GM12873 (cell line): ENCODE data around the gene MBNL2.

ENCODE experiments used
- TF ChIP-seq, protein P1 (sequence below): IDR thresholded peaks from 2 replicates; pipeline ENCODE4 v1.5.1; 2012; ENCODE audit warnings: low read depth, mild to moderate bottlenecking, moderate library complexity, low read length, control low read depth; ENCODE audit not compliant: insufficient read depth; ENCODE audit errors: missing control alignments

MBNL2 gene

DNA sequence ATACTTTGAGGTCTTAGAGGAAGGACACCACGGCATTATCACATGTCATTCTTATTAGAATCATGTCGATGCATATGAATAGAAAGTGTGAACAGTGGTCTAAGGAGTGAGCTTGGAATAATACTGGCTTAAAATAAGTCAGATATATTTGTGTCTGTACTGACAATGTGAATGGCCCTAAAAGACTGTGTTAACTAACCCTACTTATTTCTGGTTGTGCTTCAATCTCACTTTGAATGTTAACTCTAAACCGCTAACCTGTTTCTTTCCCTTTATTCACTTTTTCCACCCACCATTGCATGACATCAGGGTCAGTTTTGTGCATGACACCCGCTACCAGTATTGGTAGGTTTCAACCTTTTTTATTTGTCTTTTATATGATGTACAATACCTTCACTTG lies 142.7 kb downstream of the MBNL2 start:
- TF ChIP-seq, protein P1, sequence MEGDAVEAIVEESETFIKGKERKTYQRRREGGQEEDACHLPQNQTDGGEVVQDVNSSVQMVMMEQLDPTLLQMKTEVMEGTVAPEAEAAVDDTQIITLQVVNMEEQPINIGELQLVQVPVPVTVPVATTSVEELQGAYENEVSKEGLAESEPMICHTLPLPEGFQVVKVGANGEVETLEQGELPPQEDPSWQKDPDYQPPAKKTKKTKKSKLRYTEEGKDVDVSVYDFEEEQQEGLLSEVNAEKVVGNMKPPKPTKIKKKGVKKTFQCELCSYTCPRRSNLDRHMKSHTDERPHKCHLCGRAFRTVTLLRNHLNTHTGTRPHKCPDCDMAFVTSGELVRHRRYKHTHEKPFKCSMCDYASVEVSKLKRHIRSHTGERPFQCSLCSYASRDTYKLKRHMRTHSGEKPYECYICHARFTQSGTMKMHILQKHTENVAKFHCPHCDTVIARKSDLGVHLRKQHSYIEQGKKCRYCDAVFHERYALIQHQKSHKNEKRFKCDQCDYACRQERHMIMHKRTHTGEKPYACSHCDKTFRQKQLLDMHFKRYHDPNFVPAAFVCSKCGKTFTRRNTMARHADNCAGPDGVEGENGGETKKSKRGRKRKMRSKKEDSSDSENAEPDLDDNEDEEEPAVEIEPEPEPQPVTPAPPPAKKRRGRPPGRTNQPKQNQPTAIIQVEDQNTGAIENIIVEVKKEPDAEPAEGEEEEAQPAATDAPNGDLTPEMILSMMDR = no peak

DNA sequence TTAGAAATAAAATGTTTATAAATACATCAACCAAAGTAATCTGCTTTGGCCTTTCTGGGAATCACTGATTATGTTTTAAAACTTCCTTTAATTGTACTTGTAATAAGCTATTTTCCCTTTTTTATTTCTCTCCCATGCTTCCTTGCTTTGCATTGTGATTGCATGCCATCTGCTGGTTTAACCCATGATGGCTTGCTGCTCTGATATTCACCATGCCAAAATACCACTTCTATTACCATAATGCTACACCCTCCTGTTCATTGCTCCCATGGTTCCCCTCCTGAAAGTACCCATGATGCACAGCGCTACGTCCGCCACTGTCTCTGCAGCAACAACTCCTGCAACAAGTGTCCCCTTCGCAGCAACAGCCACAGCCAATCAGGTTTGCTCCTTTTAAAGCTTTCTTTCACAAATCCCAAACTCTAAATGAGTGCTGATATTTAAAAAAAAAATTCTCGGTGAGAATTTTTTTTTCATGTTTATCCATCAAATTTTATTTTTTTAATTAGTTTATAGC lies 144.1 kb downstream of the MBNL2 start:
- TF ChIP-seq, protein P1 = no peak

DNA sequence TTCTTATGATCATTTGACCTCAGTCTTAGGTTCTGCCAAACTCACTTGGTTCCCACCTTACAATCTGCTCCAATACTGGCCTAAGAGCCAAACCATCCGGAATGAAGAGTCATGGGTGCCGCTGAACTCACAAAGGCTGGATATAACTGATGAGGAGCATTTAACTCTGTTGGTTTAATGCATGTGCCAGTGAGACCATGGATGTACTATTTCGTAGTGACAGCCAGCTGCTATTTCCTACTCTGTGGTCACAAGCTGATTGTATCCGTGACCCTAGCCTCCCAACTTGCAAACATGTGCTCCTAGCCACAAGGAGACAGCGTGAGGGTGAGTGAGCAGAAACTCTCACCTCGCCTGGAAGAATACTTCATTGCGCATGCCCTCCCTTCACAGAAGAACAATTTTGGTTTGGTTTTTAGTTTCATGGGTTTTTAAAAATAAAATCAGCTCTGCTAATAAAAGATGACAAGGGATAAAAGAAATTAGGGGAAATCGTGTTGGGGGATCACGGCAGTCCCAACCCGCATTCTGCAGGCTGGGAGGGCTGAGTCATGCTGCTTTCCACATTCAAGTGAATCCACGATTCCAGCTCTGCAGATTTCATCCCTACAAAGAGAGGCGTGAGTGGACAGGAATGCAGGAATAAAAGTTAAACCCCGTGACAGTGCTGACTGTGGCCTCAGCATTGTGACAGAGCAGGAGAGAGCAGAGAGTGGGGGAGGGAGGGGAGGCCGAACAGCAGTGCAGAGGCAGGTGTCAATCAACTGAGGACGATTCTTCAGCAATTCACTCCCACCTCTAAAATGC lies 145.1 kb downstream of the MBNL2 start:
- TF ChIP-seq, protein P1 = no peak

DNA sequence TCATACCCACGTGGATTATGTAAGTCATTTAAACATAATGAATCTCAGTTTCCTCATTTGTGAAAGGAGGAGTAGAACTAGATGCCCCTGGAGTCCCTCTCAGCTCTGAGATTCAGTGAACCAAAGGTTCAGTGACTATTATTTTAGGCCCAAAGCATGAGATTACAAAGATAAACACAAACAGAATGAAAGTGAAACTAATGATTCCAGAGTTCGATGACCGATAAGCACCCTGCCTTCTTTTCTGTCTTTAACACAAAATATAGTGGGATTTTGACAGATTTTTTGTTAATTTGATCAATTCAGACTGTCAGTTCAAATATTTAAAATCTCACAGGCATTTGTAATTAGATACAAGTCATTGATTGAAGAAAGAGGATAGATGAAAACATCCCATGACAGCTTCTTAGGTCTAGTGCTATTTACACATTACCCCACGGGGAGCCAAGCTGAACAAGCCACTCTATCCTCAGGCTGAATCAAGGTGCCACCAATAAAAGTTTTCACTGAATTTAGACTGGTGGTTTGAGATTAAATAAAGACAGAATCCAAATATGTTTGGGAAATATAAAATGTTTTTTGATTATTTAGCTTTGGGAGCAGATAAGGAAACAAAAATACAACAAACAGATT lies 147.2 kb downstream of the MBNL2 start:
- TF ChIP-seq, protein P1 = no peak

DNA sequence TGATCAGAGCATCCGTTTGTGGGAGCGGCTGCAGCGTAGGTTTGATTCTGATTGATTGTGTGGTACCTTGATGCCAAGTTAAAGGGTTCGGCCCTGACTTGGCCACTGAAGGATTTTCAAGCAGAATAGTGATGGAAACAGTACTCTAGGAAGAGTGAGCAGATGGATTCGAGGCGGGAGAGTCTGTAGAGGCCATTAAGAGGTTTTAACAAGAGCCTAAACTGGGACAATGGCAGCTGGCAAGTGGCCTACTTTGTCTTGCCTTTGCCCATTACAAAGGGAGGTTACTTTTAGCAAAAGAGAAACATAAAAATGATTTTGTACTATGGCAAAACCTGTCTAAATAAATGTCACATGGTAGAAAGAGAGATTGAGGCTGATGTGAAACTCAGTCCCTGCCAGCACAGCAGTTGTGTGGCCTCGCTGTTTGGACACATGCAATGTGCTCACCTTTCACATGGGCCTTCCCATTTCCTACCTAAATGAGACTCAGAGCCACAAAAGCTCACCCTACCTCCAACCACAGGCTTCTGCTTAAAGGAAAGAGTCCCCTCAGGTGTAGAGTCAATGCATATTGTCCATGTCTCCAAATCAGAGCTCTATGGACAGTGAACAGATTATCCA lies 149.5 kb downstream of the MBNL2 start:
- TF ChIP-seq, protein P1 = no peak

DNA sequence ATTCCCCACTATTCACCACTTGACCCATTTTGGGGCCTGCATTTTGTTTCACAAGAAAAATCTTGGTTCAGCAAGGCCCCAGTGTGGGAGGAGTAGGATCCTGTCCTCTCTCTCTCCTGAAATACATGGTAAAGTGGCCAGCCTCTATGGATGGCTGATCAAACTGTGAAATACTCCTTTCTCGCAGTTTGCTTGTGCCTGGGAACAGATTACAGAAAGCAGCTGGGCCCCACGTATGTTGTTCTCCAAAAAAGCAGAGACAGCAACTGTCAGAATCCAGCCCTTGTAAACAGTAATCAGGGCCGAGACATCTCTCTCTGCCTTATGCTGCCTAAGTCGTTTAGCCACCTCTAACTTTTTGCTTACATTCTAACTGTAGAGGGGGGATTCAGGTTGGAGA lies 150.8 kb downstream of the MBNL2 start:
- TF ChIP-seq, protein P1 = no peak

DNA sequence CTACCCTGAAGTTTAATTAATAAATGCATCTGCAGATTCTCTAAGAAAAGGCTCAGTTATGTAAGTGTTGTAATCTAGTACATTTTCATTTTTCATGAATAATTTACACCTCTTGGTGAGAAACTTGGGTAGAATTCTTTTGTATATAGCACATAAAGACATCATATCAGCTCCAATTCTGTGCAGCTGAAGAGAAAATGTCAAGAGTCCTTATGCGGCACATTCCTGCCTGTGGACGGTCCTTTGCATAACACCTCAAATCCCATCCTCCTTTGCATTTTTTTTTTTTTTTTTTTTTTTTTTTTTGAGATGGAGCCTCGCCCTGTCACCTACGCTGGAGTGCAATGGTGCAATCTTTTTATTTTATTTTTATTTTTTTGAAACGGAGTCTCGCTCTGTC lies 151.7 kb downstream of the MBNL2 start:
- TF ChIP-seq, protein P1 = no peak
